ENCODE data around the gene ZNF280D. TPM values are rescaled to one million over a fixed set of nuclear protein-coding genes. Genes with fewer than 3 reads are reported as not detected.
"Not testable (repeated sequence)": the region's sequence is repeated elsewhere in the genome, so short reads cannot be mapped to it uniquely, and the experiment has no call there.

The ZNF280D gene, protein sequence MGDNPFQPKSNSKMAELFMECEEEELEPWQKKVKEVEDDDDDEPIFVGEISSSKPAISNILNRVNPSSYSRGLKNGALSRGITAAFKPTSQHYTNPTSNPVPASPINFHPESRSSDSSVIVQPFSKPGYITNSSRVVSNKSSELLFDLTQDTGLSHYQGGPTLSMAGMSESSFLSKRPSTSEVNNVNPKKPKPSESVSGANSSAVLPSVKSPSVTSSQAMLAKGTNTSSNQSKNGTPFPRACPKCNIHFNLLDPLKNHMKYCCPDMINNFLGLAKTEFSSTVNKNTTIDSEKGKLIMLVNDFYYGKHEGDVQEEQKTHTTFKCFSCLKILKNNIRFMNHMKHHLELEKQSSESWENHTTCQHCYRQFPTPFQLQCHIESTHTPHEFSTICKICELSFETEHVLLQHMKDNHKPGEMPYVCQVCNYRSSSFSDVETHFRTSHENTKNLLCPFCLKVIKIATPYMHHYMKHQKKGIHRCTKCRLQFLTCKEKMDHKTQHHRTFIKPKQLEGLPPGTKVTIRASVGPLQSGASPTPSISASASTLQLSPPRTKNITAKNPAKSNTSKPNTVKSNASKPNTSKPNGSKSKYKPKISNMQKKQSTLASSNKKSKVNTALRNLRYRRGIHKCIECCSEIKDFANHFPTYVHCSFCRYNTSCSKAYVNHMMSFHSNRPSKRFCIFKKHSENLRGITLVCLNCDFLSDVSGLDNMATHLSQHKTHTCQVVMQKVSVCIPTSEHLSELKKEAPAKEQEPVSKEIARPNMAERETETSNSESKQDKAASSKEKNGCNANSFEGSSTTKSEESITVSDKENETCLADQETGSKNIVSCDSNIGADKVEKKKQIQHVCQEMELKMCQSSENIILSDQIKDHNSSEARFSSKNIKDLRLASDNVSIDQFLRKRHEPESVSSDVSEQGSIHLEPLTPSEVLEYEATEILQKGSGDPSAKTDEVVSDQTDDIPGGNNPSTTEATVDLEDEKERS
- 19.9 and 34.0 TPM in 2 replicates for total RNA-seq (2014; rRNA removed; shearing (Covaris generic))

GRCh38 chr15:56733136-56734012 lies at the start of gene ZNF280D:
TSS of gene ZNF280D (minus strand) at chr15:56733509. CDS start at chr15:56707109, 26,400 bp downstream.
- DNase-seq (ENCODE audit: low read depth in 1 of 2, low spot score in 2 of 2): peak; percentile 93 to 94
- peak within 1 kb of the TSS; percentile 72 for H3K4me3 ChIP-seq
- no peaks in the 10 kb centered on the region for H3K27me3 ChIP-seq (replicated peaks)
- peaks cover 44% of the 10 kb centered on the region for H3K4me1 ChIP-seq (replicated peaks)
- peaks cover 7% of the 10 kb centered on the region; the same call in 1 of the 2 replicates for H3K9me3 ChIP-seq (replicated peaks)
- peaks cover 19% of the 10 kb centered on the region for H3K36me3 ChIP-seq
- peak within 1 kb of the TSS; percentile 94 for H3K27ac ChIP-seq

DNA sequence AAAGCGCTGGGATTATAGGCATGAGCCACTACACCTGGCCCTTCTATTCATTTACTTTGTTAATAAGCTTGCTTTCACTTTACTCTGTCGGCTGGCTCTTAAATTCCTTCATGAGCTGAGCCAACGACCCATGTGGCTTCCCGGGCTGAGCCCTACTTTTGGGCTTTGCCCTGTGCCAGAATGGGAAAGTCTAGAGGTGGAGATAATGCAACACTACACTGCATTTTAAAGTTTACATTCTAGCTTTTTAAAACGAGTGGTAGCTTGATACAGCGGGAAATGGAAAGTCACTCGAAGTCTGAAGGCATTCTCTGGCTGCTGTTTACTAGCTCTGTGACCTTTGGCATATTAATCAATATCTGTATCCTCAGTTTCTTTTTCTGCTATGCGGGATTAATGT lies 49.0 kb upstream of the ZNF280D start:
- DNase-seq (ENCODE audit: low read depth in 1 of 2, low spot score in 2 of 2): no peak
- Histone ChIP-seq H3K27me3 (replicated peaks) (no peaks in the 10 kb centered on the region), H3K4me3 (no peak overlapping the region), H3K4me1 (replicated peaks) (peaks cover 10% of the 10 kb centered on the region), H3K9me3 (replicated peaks) (no peaks in the 10 kb centered on the region), H3K27ac (no peak overlapping the region), H3K36me3 (no peaks in the 10 kb centered on the region)

GRCh38 chr15:56781666-56782065 lies 48.4 kb upstream of the ZNF280D start:
- peaks cover 10% of the 10 kb centered on the region for H3K4me1 ChIP-seq (replicated peaks)
- no peak for DNase-seq (ENCODE audit: low read depth in 1 of 2, low spot score in 2 of 2)
- no peak overlapping the region for H3K4me3 ChIP-seq
- H3K36me3 ChIP-seq: no peaks in the 10 kb centered on the region
- no peaks in the 10 kb centered on the region for H3K9me3 ChIP-seq (replicated peaks)
- H3K27me3 ChIP-seq (replicated peaks): no peaks in the 10 kb centered on the region
- no peak overlapping the region for H3K27ac ChIP-seq

DNA sequence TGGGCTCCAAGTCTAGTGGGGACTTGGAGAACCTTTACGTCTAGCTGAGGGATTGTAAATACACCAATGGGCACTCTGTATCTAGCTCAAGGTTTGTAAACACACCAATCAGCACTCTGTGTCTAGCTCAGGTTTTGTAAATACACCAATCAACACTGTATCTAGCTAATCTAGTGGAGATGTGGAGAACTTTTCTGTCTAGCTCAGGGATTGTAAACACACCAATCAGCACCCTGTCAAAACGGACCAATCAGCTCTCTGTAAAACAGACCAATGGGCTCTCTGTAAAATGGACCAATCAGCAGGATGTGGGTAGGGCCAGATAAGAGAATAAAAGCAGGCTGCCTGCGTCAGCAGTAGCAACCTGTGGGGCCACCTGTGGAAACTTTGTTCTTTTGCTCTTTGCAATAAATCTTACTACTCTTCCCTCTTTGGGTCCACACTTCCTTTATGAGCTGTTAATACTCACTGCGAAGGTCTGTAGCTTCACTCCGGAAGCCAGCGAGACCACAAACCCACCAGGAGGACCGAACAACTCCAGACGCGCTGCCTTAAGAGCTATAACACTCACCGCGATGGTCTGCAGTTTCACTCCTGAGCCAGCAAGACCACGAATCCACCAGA lies 46.9 kb upstream of the ZNF280D start:
- H3K4me3 ChIP-seq; DNase-seq (ENCODE audit: low read depth in 1 of 2, low spot score in 2 of 2); H3K27ac ChIP-seq; H3K9me3 ChIP-seq (replicated peaks); H3K36me3 ChIP-seq; H3K27me3 ChIP-seq (replicated peaks): not testable (repeated sequence)
- H3K4me1 ChIP-seq (replicated peaks): peaks cover 10% of the 10 kb centered on the region

GRCh38 chr15:56779449-56779848 lies 46.1 kb upstream of the ZNF280D start:
- H3K4me3 ChIP-seq; DNase-seq (ENCODE audit: low read depth in 1 of 2, low spot score in 2 of 2); H3K27me3 ChIP-seq (replicated peaks); H3K9me3 ChIP-seq (replicated peaks); H3K36me3 ChIP-seq; H3K27ac ChIP-seq: not testable (repeated sequence)
- peaks cover 10% of the 10 kb centered on the region for H3K4me1 ChIP-seq (replicated peaks)

DNA sequence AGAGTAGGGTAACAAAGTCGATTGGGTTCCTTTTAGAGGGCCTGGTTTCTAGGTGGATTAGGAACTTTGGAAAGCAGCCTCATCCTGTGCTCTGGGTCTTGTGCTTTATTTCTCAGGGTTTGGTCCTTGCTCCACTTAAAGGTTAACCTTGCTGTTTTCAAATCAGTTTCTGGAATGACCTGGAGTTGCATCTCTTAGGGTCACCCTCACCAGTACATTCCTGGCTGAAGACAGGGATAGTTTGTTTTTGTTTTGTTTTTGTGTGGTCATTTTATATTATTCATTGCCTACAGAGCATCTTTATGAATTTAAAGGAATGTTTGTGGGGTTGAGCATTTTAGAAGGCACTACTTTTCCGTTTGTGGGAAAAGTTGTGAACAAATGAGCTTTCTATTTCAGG lies 45.5 kb upstream of the ZNF280D start:
- no peaks in the 10 kb centered on the region for H3K9me3 ChIP-seq (replicated peaks)
- H3K4me1 ChIP-seq (replicated peaks): peaks cover 12% of the 10 kb centered on the region
- no peaks in the 10 kb centered on the region for H3K27me3 ChIP-seq (replicated peaks)
- no peak overlapping the region for H3K4me3 ChIP-seq
- peak in 1 of 2 experiments; percentile 20 for DNase-seq (ENCODE audit: low read depth in 1 of 2, low spot score in 2 of 2)
- H3K36me3 ChIP-seq: no peaks in the 10 kb centered on the region
- H3K27ac ChIP-seq: no peak overlapping the region

GRCh38 chr15:56776839-56777238 lies 43.5 kb upstream of the ZNF280D start:
- no peak overlapping the region for H3K27ac ChIP-seq
- no peak overlapping the region for H3K4me3 ChIP-seq
- no peaks in the 10 kb centered on the region for H3K27me3 ChIP-seq (replicated peaks)
- H3K9me3 ChIP-seq (replicated peaks): no peaks in the 10 kb centered on the region; the same call in 1 of the 2 replicates
- H3K36me3 ChIP-seq: no peaks in the 10 kb centered on the region
- H3K4me1 ChIP-seq (replicated peaks): peaks cover 24% of the 10 kb centered on the region
- no peak for DNase-seq (ENCODE audit: low read depth in 1 of 2, low spot score in 2 of 2)

DNA sequence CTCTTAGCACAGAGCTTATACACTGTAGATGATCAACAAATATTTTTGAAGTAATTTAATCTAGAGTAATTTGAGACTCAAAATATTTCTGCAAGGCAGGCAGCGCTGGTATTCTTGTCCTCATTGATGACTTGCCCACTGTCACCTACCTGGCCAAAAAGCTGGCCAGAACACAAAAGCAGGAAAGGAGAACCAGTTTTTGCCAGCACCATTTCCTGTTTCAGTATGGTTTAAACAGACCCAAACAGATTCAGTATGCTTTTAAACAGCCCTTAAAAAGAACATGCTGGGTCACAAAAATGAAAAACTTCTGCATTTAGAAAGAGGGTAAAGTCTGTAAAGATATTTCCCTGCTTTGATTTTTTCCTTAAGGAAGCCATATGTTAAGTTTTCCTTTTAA lies 42.3 kb upstream of the ZNF280D start:
- H3K9me3 ChIP-seq (replicated peaks): no peaks in the 10 kb centered on the region; the same call in 1 of the 2 replicates
- no peak for DNase-seq (ENCODE audit: low read depth in 1 of 2, low spot score in 2 of 2)
- H3K27ac ChIP-seq: no peak overlapping the region
- H3K36me3 ChIP-seq: no peaks in the 10 kb centered on the region
- H3K27me3 ChIP-seq (replicated peaks): no peaks in the 10 kb centered on the region
- H3K4me3 ChIP-seq: no peak overlapping the region
- peaks cover 24% of the 10 kb centered on the region for H3K4me1 ChIP-seq (replicated peaks)

DNA sequence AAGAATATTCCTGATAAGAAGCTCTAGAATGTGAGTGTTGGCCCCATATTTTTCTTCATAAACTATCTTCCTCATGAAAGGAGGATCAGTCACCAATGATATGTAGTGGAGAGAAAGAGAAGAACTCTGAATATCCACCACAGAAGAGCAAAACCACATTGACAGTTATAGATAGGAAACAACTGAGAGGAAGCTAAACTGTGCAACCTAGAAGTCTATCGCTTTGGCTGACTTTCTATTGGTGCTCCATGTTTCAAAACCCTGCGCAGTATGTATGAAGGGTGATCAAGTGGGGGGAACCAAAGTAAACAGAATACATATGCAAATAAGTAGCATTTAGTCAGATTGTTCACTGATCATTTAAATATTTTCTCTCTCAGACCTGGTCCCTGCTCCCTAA lies 41.0 kb upstream of the ZNF280D start:
- no peak overlapping the region for H3K4me3 ChIP-seq
- H3K4me1 ChIP-seq (replicated peaks): peaks cover 22% of the 10 kb centered on the region
- H3K36me3 ChIP-seq: no peaks in the 10 kb centered on the region
- H3K27me3 ChIP-seq (replicated peaks): no peaks in the 10 kb centered on the region
- H3K9me3 ChIP-seq (replicated peaks): no peaks in the 10 kb centered on the region; the same call in 1 of the 2 replicates
- H3K27ac ChIP-seq: no peak overlapping the region
- no peak for DNase-seq (ENCODE audit: low read depth in 1 of 2, low spot score in 2 of 2)

- Histone ChIP-seq H3K27ac (no peak overlapping the region), H3K4me3 (no peak overlapping the region), H3K27me3 (replicated peaks) (no peaks in the 10 kb centered on the region), H3K4me1 (replicated peaks) (peaks cover 14% of the 10 kb centered on the region), H3K9me3 (replicated peaks) (no peaks in the 10 kb centered on the region; the same call in 1 of the 2 replicates), H3K36me3 (no peaks in the 10 kb centered on the region)
- peak in 1 of 2 experiments; percentile 16 for DNase-seq (ENCODE audit: low read depth in 1 of 2, low spot score in 2 of 2)
These were observed 39.7 kb upstream of the ZNF280D start for GRCh38 chr15:56772868-56773639.

- DNase-seq (ENCODE audit: low read depth in 1 of 2, low spot score in 2 of 2): no peak
- H3K36me3 ChIP-seq: no peaks in the 10 kb centered on the region
- H3K4me3 ChIP-seq: no peak overlapping the region
- H3K27me3 ChIP-seq (replicated peaks): no peaks in the 10 kb centered on the region
- peaks cover 18% of the 10 kb centered on the region for H3K4me1 ChIP-seq (replicated peaks)
- no peak overlapping the region for H3K27ac ChIP-seq
- no peaks in the 10 kb centered on the region; the same call in 1 of the 2 replicates for H3K9me3 ChIP-seq (replicated peaks)
These were observed 36.9 kb upstream of the ZNF280D start for GRCh38 chr15:56770173-56770572.

- DNase-seq (ENCODE audit: low read depth in 1 of 2, low spot score in 2 of 2): no peak
These were observed 34.0 kb upstream of the ZNF280D start for GRCh38 chr15:56767315-56767714.

More at GRCh38 chr15:56767315-56767714, 34.0 kb upstream of the ZNF280D start:
- 0 out of 2 replicates have a peak, but pooled peaks cover 4% of the 10 kb centered on the region for H3K4me1 ChIP-seq (replicated peaks)
- no peak overlapping the region for H3K27ac ChIP-seq
- H3K27me3 ChIP-seq (replicated peaks): no peaks in the 10 kb centered on the region
- H3K9me3 ChIP-seq (replicated peaks): no peaks in the 10 kb centered on the region; the same call in 1 of the 2 replicates
- H3K4me3 ChIP-seq: no peak overlapping the region
- no peaks in the 10 kb centered on the region for H3K36me3 ChIP-seq
